ENCODE results near the gene ANKRD45. TPM values are rescaled to one million over a fixed set of nuclear protein-coding genes. Genes with fewer than 3 reads are reported as not detected.

The ANKRD45 gene
- total RNA-seq: 0.13 and 0.22 TPM in 2 replicates

GRCh38 chr1:173669491-173669941, at the start of gene ANKRD45:
Gene ANKRD45 (minus strand): TSS chr1:173669851. CDS start chr1:173659418, 10,433 bp downstream.

GRCh38 chr1:173714759-173715537, 45.3 kb upstream of the ANKRD45 start, which contains the start of gene KLHL20:
Gene KLHL20 (plus strand): TSS chr1:173714981. CDS start chr1:173716044, 1,063 bp downstream.

GRCh38 chr1:173635116-173635515, 34.5 kb downstream of the ANKRD45 start, which contains the start of gene TEX50:
Gene TEX50 (plus strand): TSS chr1:173635338. CDS start chr1:173635522, 184 bp downstream.

GRCh38 chr1:173603056-173603591, 66.5 kb downstream of the ANKRD45 start, which contains the start of gene SLC9C2:
Gene SLC9C2 (minus strand): TSS chr1:173603072. CDS start chr1:173601776, 1,296 bp downstream.

Other genes starting within 250 kb of the ANKRD45 start
- gene PRDX6, start 192.5 kb downstream of the ANKRD45 start, total RNA-seq: 243 and 287 TPM in 2 replicates
- gene SLC9C2, start 66.8 kb downstream of the ANKRD45 start, total RNA-seq: not detected in 2 replicates
- not detected in 2 replicates for gene TEX50, start 34.5 kb downstream of the ANKRD45 start, total RNA-seq
- gene KLHL20, start 45.1 kb upstream of the ANKRD45 start, total RNA-seq: 32.3 and 35.8 TPM in 2 replicates
- gene DARS2, start 154.8 kb upstream of the ANKRD45 start, total RNA-seq: 53.9 and 59.5 TPM in 2 replicates
- gene CENPL, start 155.0 kb upstream of the ANKRD45 start, total RNA-seq: 26.6 and 35.8 TPM in 2 replicates
- gene GAS5, start 198.1 kb upstream of the ANKRD45 start, total RNA-seq: 362 and 423 TPM in 2 replicates
- gene ZBTB37, start 198.5 kb upstream of the ANKRD45 start, total RNA-seq: 5.0 and 6.8 TPM in 2 replicates
- gene SERPINC1, start 247.5 kb upstream of the ANKRD45 start, total RNA-seq: not detected in 2 replicates